Liver (tissue), 3 donors: Measurements from ENCODE around the gene KLF11.
"Not testable (repeated sequence)": the region's sequence is repeated elsewhere in the genome, so short reads cannot be mapped to it uniquely, and the experiment has no call there.

Experiments used
- GABPA ChIP-seq, 2 donors: IDR thresholded peaks in 1 of 2; conservative IDR thresholded peaks in 1 of 2; 2 replicates each; pipeline ENCODE4 v1.6.1; 2016; ENCODE audit warnings: antibody characterized with exemption in 2 of 2, mild to moderate bottlenecking in 1 of 2, moderate library complexity in 1 of 2
- JUND ChIP-seq, 2 donors: IDR thresholded peaks; 2 replicates each; pipeline ENCODE4 v1.6.1; 2016; ENCODE audit warnings: antibody characterized with exemption in 2 of 2
- RAD21 ChIP-seq, 2 donors: IDR thresholded peaks; 2 replicates each; pipeline ENCODE4 v1.6.1; 2016; ENCODE audit warnings: antibody characterized with exemption in 2 of 2, mild to moderate bottlenecking in 2 of 2
- SP1 ChIP-seq: IDR thresholded peaks from 2 replicates; pipeline ENCODE4 v1.6.1; 2018; ENCODE audit warnings: antibody characterized with exemption, mild to moderate bottlenecking
- YY1 ChIP-seq: IDR thresholded peaks from 2 replicates; pipeline ENCODE4 v1.6.1; 2016; ENCODE audit warnings: antibody characterized with exemption, mild to moderate bottlenecking
- TF ChIP-seq, protein P1 (sequence below): fragments of 150-350 bp; IDR thresholded peaks from 2 replicates; pipeline ENCODE4 v1.5.1; 2017; ENCODE audit warnings: improper control_type of control experiment, low read depth, low read length; ENCODE audit not compliant: missing input control
- TF ChIP-seq, protein P2 (sequence below): IDR thresholded peaks from 2 replicates; pipeline ENCODE4 v1.6.1; 2016; ENCODE audit warnings: antibody characterized with exemption
- donor health status: healthy.
- donor health status: healthy.

DNA sequence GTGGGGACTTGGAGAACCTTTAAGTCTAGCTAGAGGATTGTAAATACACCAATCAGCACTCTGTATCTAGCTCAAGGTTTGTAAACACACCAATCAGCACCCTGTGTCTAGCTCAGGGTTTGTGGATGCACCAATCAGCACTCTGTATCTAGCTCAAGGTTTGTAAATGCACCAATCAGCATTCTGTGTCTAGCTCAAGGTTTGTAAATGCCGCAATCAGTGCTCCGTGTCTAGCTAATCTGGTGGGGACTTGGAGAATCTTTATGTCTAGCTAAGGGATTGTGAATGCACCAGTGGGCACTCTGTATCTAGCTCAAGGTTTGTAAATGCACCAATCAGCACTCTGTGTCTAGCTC lies 48.5 kb downstream of the KLF11 start:
- TF ChIP-seq, protein P1, sequence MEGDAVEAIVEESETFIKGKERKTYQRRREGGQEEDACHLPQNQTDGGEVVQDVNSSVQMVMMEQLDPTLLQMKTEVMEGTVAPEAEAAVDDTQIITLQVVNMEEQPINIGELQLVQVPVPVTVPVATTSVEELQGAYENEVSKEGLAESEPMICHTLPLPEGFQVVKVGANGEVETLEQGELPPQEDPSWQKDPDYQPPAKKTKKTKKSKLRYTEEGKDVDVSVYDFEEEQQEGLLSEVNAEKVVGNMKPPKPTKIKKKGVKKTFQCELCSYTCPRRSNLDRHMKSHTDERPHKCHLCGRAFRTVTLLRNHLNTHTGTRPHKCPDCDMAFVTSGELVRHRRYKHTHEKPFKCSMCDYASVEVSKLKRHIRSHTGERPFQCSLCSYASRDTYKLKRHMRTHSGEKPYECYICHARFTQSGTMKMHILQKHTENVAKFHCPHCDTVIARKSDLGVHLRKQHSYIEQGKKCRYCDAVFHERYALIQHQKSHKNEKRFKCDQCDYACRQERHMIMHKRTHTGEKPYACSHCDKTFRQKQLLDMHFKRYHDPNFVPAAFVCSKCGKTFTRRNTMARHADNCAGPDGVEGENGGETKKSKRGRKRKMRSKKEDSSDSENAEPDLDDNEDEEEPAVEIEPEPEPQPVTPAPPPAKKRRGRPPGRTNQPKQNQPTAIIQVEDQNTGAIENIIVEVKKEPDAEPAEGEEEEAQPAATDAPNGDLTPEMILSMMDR: not testable (repeated sequence)
- TF ChIP-seq, protein P2, sequence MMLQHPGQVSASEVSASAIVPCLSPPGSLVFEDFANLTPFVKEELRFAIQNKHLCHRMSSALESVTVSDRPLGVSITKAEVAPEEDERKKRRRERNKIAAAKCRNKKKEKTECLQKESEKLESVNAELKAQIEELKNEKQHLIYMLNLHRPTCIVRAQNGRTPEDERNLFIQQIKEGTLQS: not testable (repeated sequence)
- not testable (repeated sequence) for TF ChIP-seq YY1; SP1; RAD21 (IDR thresholded peaks at IDR 0.05); GABPA (IDR thresholded peaks at IDR 0.05 in 1 of 2, conservative IDR thresholded peaks at IDR 0.05 in 1 of 2); JUND (IDR thresholded peaks at IDR 0.05)
